HG03521 (cell line): ENCODE results near the gene PDK1.
"Not testable (repeated sequence)": the region's sequence is repeated elsewhere in the genome, so short reads cannot be mapped to it uniquely, and the experiment has no call there.

Experiments used
- ATAC-seq: cut with Tn5 transposase; IDR thresholded peaks from one replicate; pipeline ENCODE4 v1.9.1; 2021; ENCODE audit warnings: mild to moderate bottlenecking, moderate library complexity; ENCODE audit not compliant: unreplicated experiment

Gene PDK1

DNA sequence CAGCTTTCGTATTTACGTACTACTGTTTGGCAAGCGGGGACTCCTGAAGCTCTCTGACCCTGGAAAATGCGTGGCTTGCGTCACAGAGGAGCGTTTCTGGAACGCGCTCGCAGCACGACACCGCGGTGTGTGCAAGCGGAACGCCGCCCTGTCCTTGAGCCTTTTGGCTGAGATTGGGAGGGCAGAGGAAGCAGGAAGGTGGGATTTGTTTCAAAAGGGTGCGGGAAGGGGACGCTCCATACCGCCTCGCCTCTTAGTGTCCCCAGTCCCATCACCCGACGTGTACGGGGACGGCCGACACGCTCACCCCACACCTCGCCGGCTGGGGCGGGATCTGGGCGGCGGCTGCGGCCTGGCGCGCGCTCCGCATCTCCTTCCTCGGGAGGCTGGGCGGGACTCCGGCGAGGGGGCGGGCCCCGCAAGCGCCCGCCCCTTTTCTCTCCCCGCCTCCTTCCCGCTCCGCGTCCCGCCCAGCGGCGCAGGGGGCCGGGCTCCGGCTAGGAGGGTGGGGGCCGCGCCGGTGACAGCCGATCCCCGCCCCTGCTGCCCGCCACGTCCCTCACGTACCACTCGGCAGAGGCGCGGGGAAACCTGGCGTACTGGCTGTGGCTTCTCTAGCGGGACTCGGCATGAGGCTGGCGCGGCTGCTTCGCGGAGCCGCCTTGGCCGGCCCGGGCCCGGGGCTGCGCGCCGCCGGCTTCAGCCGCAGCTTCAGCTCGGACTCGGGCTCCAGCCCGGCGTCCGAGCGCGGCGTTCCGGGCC lies at the start of gene PDK1:
Gene PDK1 (plus strand): TSS at position 569 of the 762 bp plus-strand sequence. CDS start 61 bp downstream, at position 630.
- ATAC-seq = peak; percentile 89

- ATAC-seq = no peak
Observed at GRCh38 chr2:172507199-172507598, 48.7 kb upstream of the PDK1 start.

DNA sequence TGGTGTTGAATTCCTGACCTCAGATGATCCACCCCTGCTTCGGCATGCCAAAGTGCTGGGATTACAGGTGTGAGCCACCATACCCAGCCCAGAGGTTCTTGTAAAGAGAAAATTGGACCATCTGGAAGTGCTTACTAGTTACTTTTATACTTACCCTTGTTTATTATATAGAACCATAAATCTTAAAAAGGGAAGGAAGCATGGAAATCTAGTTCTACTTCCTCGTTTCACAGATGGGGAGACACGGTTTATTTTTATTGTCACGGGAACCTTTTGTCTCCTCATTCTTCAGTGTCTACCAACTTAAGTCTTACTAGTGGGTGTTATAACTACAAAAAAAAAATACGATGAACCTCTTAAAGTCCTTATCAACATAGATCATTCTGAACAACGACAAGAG lies 45.8 kb upstream of the PDK1 start:
- ATAC-seq = no peak

GRCh38 chr2:172510548-172510947 lies 45.3 kb upstream of the PDK1 start:
- no peak for ATAC-seq

DNA sequence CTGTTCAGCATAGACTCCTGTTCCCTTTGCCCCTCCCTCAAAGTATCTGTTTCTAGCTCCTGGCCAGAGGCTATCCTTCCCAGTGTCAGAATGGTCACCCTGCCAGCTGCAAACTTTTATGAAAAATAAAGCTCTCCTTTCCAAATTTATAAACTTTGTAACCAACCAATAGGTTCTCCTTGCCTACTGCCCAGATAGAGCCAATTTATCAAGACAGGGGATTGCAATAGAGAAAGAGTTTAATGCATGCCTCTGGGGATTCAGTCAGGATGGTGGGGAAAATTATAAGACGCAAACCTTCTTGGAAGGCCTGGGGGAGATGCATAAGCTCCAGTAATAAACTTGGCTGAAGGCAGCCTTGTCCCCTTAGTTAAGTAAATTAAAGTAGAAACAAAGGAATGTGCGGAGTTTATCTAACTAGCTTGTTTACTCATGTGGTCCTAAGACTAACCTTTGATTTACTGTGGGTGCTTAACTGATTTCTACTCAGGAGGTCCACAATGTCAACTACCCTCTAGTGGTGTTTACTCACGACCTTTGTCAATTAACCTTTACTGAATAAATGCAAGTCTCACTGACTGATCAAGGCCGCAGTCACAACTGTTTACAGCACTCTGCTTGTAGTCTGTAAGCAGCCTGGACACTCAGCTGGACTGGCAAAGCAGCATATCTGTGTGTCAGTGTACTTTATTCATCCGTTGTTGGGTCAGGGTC lies 42.9 kb upstream of the PDK1 start:
- ATAC-seq = no peak

GRCh38 chr2:172513524-172513900 lies 42.4 kb upstream of the PDK1 start:
- no peak for ATAC-seq

DNA sequence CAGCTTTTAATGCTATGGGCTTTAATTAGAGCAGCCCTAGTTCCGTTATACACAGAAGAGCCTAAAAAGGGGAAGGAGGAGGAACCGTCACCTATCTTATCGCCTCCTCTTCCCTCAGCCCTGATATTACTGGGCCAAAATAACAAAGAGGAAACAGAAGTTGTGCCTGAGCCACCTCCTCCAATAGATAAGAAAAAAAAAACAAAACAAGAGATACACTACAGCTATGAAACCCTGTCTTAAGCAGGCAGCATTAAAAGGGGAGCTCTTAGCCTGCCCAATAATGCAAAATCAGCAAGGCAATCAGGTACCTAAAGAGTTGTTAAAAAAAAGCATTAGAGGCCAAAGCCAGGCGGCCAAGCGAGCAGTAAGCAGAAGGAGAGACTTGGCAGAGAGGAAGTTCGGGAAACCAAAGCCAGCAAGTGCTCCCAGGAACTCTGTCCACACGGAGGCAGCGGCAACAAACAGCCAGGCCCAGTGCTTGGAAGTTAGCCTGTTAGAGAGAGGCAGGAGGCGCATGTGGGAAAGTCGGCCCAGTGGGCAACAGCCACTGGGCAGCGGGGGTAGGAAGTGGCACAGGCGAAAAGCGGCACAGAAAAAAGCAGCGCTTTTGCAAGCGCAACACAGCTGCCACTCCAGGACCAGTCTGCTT lies 41.8 kb upstream of the PDK1 start:
- ATAC-seq = no peak

DNA sequence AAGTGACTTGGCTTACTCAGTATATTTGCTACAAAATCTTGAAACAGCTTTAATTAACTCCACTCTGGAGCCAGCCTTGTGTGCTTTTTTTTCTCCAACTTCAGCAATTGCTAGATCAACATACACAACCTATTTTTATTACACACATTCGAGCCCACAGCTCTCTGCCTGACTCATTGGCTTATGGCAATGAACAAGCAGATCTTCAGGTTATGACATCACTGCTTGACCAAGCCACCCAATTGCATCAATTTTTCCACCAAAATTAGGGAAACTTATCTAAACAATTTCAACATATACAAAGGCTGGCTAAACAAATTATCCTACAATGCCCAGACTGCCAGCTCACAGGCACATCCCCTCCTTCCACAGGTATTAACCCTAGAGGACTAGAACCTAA lies 39.6 kb upstream of the PDK1 start:
- ATAC-seq = no peak

- ATAC-seq = no peak
Observed at GRCh38 chr2:172518995-172519394, 36.9 kb upstream of the PDK1 start.

DNA sequence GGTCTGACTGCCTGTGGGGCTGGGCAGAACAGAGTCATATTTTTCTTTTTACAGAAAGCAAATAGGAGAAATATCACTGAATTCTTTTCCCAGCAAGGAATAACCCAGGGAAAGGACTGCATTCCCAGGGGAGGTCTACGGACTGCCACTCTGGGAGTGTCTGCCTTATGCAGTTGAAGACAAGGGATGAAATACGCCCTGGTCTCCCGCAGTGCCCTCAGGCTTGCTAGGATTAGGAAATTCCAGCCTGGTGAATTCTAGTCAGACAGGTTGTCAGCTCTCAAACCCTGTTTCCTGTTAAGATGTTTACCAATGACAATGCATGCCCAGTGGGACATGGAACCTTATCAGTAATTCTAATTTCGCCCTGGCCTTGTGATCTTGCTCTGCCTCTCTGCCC lies 30.3 kb upstream of the PDK1 start:
- no peak for ATAC-seq

DNA sequence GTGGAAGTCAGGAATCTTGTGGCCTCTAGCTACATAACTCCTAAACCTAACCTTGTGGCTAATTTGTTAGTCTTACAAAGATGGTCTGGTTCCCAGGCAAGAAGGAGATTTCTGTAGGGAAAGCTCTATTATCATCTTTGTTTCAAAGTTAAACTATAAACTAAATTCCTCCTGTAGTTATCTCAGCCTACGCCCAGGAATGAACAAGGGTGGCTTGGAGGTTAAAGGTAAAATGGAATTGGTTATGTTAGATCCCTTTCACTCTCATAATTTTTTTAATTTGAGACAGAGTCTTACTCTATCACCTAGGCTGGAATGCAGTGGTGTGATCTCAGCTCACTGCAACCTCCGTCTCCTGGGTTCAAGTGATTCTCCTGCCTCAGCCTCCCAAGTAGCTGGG lies 24.6 kb upstream of the PDK1 start:
- ATAC-seq = no peak

DNA sequence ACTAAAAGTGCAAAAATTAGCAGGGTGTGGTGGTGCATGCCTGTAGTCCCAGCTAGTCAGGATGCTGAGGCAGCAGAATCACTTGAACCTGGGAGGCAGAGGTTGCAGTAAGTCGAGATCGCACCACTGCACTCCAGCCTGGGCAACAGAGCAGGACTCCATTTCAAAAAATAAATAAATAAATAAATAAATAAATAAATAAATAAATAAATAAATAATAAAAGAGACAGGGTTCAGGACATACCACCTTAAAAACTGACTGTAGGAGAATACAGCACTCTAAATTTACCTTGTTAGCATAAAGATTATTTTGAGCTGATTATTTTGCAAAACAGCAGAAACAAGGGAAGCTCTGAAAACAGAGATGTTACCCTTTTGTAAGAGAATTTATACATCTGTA lies 23.4 kb upstream of the PDK1 start:
- not testable (repeated sequence) for ATAC-seq

DNA sequence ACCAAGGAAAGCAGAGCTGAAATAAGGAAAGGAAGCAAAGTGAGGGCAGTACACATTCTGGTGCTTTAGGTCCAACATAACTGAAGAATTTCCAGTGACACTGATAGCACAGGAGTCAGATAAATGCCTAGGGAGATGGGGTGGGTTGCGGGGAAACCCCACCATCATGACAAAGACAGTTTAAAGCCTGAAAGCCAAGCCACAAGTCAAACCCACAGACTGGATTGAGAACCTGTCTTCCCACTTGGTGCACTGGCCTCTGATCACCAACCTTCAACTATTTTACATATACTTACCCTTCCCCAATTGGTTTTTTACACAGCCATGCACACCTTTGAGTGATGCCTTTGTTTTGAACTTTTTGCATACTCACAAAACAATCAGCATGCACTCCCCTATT lies 22.2 kb upstream of the PDK1 start:
- ATAC-seq = no peak

DNA sequence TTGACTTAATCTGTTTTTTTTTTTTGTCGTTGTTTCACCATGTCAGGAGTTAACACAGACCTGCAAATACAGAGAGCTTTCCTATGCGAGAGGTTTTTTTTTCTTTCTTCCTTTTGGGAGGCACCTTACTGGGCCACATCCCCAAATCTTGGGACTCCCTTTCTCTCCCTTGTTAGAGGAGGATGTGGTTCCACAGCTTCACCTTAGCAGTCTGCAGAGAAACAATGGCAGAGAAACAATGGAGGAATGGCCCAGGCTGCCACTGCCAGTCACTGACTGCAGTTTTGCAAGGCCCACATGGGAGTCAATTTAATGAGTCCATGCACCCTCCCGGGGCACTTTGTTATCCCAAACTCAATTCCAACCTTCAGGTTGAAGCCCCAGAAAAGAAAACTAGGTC lies 20.8 kb upstream of the PDK1 start:
- no peak for ATAC-seq

- not testable (repeated sequence) for ATAC-seq
Observed at GRCh38 chr2:172537851-172538250, 18.0 kb upstream of the PDK1 start.

DNA sequence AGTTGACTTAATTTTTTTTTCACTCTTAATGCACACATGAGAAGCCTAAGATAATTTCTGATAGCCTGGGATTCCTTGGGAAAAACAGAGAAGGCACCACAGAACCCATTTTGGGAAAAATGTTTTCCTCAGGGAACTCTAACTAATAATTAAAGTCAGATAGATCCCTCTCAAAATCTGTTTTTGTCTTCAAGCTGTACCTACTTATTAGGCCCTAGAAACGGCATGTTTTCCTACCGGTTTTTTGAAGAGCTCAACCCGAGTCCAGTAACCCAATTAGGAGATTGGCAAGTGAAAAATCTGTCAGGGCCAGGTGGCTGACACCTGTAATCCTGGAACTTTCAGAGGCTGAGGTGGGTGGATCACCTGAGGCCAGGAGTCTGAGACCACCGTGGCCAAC lies 16.1 kb upstream of the PDK1 start:
- no peak for ATAC-seq

- no peak for ATAC-seq
Observed at GRCh38 chr2:172540421-172540820, 15.5 kb upstream of the PDK1 start.

DNA sequence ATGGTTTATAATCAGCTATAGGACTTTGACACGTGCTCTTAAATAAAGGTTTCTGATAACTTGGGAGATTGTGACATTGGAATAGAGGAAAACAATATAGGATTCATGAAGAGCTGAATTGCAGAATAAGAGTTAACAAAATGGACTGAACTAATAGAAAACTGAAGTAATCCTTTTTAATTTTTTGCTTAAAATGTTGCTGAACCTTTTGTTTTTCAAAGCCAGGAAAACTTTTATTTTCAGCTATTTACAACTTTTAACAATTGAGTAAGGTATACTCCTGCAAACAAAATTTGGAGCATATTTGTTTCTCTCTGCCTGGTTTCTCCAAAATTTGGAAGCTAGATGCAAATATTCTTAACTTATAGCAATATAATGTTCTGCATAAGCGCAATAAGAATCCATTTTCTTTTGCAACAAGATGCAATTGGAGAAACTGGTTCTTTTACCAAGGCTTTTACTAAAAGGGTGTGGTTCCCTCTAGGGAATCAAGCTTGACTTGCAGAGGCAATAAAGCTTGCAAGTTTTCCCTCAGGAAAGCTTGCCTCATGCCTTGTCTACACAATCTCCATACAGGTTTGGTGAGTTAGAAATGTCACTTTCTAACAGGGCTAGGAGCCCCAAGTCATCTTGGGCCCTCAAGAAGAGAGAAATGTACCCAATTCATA lies 10.3 kb upstream of the PDK1 start:
- no peak for ATAC-seq

GRCh38 chr2:172549131-172549530 lies 6.8 kb upstream of the PDK1 start:
- ATAC-seq = no peak

GRCh38 chr2:172549802-172550201 lies 6.1 kb upstream of the PDK1 start:
- not testable (repeated sequence) for ATAC-seq

GRCh38 chr2:172550419-172550818 lies 5.5 kb upstream of the PDK1 start:
- ATAC-seq = no peak
